Bronchial epithelial cell (primary cell): ENCODE results near the gene TTL. TPM values are rescaled to one million over a fixed set of nuclear protein-coding genes. Genes with fewer than 3 reads are reported as not detected.

Experiments used
- DNase-seq: peaks from one replicate; pipeline ENCODE4 v3.0.0-alpha.2; 2010; ENCODE audit warnings: low read depth
- FAIRE-seq: peaks from 2 replicates; lab custom pipeline; 2011; peaks lifted over from hg19 to GRCh38; lab: Jason Lieb, UNC
- H3K27me3 ChIP-seq: 2 replicates; pipeline ENCODE4 v1.5.1; 2011; ENCODE audit warnings: low read length; ENCODE audit not compliant: control insufficient read depth, insufficient read depth
- H3K36me3 ChIP-seq: 2 replicates; pipeline ENCODE4 v1.5.1; 2011; ENCODE audit warnings: low read length; ENCODE audit not compliant: control insufficient read depth, insufficient read depth
- H3K4me3 ChIP-seq: 2 replicates; pipeline ENCODE4 v1.5.1; 2011; ENCODE audit warnings: mild to moderate bottlenecking, low read depth, low read length, control low read depth
- total RNA-seq: library from RNA; depleted of rRNA; stranded (reverse); fragments of >200 nt; gene quantifications from 2 replicates; pipeline ENCODE4 v1.2.1, GENCODE V29; 2014
- TF ChIP-seq, protein P1 (sequence below): IDR thresholded peaks from 2 replicates; pipeline ENCODE4 v1.5.1; 2011; ENCODE audit warnings: mild to moderate bottlenecking, moderate library complexity, low read length, control low read depth, inconsistent platforms; ENCODE audit not compliant: insufficient read depth, severe bottlenecking

Gene TTL
- total RNA-seq, 1 donor from 2014 or later: 26.6 TPM

DNA sequence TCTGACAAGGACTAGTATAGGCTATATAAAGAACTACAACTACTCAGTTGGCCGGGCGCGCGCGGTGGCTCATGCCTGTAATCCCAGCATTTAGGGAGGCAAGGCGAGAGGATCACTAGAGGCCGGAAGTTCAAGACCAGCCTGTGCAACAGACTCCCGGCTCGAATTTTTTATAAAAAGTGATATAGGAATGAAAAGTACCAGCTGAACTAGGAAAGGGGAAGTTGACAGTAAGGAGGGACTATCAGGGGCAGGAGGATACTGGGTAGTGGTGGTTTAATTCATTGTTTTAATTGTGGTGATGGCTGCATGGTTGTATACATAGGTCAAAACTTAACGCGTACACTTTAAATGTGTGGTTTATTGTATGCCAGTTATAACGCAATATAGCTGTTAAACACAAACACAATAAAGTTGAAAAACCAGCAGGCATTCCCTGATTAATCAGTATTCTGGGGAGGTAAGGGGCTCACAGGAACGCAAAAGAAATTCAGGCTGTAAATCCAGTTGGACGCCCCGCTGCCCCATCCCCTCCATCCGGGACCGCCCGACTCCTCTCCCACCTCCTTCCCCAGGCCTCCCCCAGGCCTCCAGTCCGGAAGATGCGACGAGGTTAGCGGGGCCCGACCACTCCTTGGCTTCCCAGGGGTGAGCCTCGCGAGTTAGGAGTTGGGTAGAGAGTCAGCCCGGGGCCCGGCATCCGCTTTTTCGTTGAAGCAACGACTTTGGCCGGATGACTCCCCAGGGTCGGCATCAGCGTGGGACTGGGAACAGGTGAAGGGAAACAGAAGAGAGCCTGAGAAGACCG, 59.6 kb downstream of the TTL start:
- DNase-seq (no peak), FAIRE-seq (no peak)
- Histone ChIP-seq H3K27me3 (no peaks in the 10 kb centered on the region), H3K4me3 (peak overlapping the region; percentile 75), H3K36me3 (peaks cover 2% of the 10 kb centered on the region)
- TF ChIP-seq, protein P1, sequence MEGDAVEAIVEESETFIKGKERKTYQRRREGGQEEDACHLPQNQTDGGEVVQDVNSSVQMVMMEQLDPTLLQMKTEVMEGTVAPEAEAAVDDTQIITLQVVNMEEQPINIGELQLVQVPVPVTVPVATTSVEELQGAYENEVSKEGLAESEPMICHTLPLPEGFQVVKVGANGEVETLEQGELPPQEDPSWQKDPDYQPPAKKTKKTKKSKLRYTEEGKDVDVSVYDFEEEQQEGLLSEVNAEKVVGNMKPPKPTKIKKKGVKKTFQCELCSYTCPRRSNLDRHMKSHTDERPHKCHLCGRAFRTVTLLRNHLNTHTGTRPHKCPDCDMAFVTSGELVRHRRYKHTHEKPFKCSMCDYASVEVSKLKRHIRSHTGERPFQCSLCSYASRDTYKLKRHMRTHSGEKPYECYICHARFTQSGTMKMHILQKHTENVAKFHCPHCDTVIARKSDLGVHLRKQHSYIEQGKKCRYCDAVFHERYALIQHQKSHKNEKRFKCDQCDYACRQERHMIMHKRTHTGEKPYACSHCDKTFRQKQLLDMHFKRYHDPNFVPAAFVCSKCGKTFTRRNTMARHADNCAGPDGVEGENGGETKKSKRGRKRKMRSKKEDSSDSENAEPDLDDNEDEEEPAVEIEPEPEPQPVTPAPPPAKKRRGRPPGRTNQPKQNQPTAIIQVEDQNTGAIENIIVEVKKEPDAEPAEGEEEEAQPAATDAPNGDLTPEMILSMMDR: no peak

DNA sequence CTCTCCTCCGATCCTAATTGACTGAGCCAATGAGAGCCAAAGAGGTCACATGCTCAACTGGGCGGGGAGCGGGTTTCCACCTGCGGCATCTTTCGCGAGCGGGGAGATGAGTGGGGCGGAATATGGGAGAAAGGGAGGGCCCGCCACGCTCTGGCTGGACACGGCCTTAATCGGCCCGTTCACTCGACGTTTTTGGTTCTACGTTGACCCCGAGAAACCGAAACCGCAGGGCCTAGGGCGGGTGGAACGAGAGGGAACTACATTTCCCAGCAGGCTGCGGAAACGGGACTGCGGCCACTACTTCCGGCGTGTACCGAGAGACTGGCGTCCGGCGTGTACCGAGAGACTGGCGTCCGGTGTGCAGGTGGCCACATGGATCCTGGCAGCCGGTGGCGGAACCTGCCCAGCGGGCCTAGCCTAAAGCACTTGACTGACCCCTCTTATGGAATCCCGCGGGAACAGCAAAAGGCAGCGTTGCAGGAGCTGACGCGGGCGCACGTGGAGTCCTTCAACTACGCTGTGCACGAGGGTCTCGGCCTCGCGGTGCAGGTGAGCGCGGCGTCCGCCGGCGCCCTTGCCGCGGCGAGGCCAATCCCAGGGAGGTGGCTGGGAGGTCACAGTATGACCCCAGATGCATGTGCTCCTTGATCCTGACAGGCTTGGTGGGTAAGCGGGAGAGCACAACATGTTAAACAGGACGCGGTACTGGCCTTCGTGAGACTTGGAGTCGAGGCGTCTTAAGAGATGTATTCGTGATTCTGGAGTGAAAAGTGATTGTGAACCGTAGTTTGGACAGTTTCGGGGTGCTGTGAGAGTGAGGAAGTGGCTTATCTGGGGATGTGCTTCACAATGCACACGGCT, 60.4 kb downstream of the TTL start, which contains the start of gene POLR1B:
Gene POLR1B, plus strand, starts transcription at position 343 of the 861 bp plus-strand sequence. Its CDS starts 30 bp downstream, at position 373.
- no peak for FAIRE-seq
- Histone ChIP-seq H3K4me3 (peak within 1 kb of the TSS; percentile 75), H3K27me3 (no peaks in the 10 kb centered on the region), H3K36me3 (peaks cover 2% of the 10 kb centered on the region)
- TF ChIP-seq, protein P1: no peak
- peak; percentile 69 for DNase-seq

GRCh38 chr2:112542984-112543661, 61.2 kb downstream of the TTL start:
- FAIRE-seq (no peak), DNase-seq (peak; percentile 46)

DNA sequence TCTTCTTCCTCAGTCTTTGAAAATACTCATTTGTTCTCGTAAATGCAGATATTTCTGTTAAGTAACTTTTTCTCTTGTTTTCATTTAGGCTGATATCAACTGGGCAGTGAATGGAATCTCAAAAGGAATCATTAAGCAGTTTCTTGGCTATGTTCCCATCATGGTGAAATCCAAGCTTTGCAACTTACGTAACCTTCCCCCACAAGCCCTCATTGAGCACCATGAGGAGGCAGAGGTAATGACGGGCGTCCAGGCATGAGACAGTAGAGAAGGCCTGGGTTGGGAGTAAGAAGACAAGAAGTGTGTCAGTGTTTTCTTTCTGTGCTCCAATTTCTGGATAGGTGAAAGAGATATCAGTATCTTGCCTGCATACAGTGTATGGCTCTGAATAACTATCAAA, 65.4 kb downstream of the TTL start:
- peak; percentile 73 for DNase-seq
- Histone ChIP-seq H3K36me3 (peaks cover 9% of the 10 kb centered on the region), H3K4me3 (no peak overlapping the region), H3K27me3 (no peaks in the 10 kb centered on the region)
- TF ChIP-seq, protein P1: no peak
- no peak for FAIRE-seq

More at GRCh38 chr2:112542984-112543661, 61.2 kb downstream of the TTL start:
- peak overlapping the region; percentile 75 for H3K4me3 ChIP-seq
- no peaks in the 10 kb centered on the region for H3K27me3 ChIP-seq
- TF ChIP-seq, protein P1: no peak
- peaks cover 6% of the 10 kb centered on the region for H3K36me3 ChIP-seq

GRCh38 chr2:112548980-112549379, 67.0 kb downstream of the TTL start:
- TF ChIP-seq, protein P1: no peak
- no peak for DNase-seq
- FAIRE-seq: no peak
- no peaks in the 10 kb centered on the region for H3K27me3 ChIP-seq
- H3K4me3 ChIP-seq: no peak overlapping the region
- H3K36me3 ChIP-seq: peaks cover 14% of the 10 kb centered on the region
